Astrocyte (in vitro differentiated cells and primary cell): ENCODE data around the gene SBNO2. TPM values are rescaled to one million over a fixed set of nuclear protein-coding genes. Genes with fewer than 3 reads are reported as not detected.

Experiments used
- DNase-seq: peaks from one replicate; pipeline ENCODE4 v3.0.0-alpha.2; 2010; ENCODE audit warnings: low read depth
- FAIRE-seq: peaks from 2 replicates; lab custom pipeline; 2011; peaks lifted over from hg19 to GRCh38; lab: Jason Lieb, UNC
- H2AFZ ChIP-seq: 2 replicates; pipeline ENCODE4 v1.6.0; 2012; ENCODE audit warnings: low read depth, low read length, inconsistent platforms
- H3K27ac ChIP-seq: 2 replicates; pipeline ENCODE4 v1.5.1; 2011; ENCODE audit warnings: low read depth, low read length, inconsistent platforms
- H3K27me3 ChIP-seq: 2 replicates; pipeline ENCODE4 v1.6.0; 2011; ENCODE audit warnings: low read length, inconsistent platforms; ENCODE audit not compliant: insufficient read depth
- H3K36me3 ChIP-seq: 2 replicates; pipeline ENCODE4 v1.5.1; 2011; ENCODE audit warnings: low read length, inconsistent platforms; ENCODE audit not compliant: insufficient read depth
- H3K4me1 ChIP-seq: 2 replicates; pipeline ENCODE4 v1.5.1; 2011; ENCODE audit warnings: low read length, inconsistent platforms; ENCODE audit not compliant: insufficient read depth
- H3K4me2 ChIP-seq: 2 replicates; pipeline ENCODE4 v1.6.0; 2012; ENCODE audit warnings: low read length, inconsistent platforms
- H3K4me3 ChIP-seq: 2 replicates; pipeline ENCODE4 v1.5.1; 2011; ENCODE audit warnings: low read depth, mild to moderate bottlenecking, low read length, inconsistent platforms; ENCODE audit not compliant: insufficient read depth
- H3K79me2 ChIP-seq: 2 replicates; pipeline ENCODE4 v1.6.0; 2012; ENCODE audit warnings: mild to moderate bottlenecking, low read length, inconsistent platforms; ENCODE audit not compliant: insufficient read depth
- H3K9ac ChIP-seq: 2 replicates; pipeline ENCODE4 v1.6.0; 2012; ENCODE audit warnings: mild to moderate bottlenecking, low read length, inconsistent platforms
- H3K9me3 ChIP-seq: 2 replicates; pipeline ENCODE4 v1.5.1; 2012; ENCODE audit warnings: low read depth, mild to moderate bottlenecking, low read length, inconsistent platforms; ENCODE audit not compliant: insufficient read depth
- H4K20me1 ChIP-seq: 2 replicates; pipeline ENCODE4 v1.6.0; 2012; ENCODE audit warnings: low read length, inconsistent platforms; ENCODE audit not compliant: insufficient read depth
- H3K27ac Mint-ChIP-seq: one replicate; pipeline ENCODE4 v1.8.0; 2021; ENCODE audit warnings: mild to moderate bottlenecking, mixed read lengths; ENCODE audit not compliant: unreplicated experiment
- H3K27me3 Mint-ChIP-seq: one replicate; pipeline ENCODE4 v1.8.0; 2021; ENCODE audit warnings: low read depth, mixed read lengths; ENCODE audit not compliant: unreplicated experiment
- H3K36me3 Mint-ChIP-seq: one replicate; pipeline ENCODE4 v1.8.0; 2021; ENCODE audit warnings: low read depth, mixed read lengths; ENCODE audit not compliant: unreplicated experiment
- H3K4me1 Mint-ChIP-seq: one replicate; pipeline ENCODE4 v1.8.0; 2021; ENCODE audit warnings: low read depth, mixed read lengths; ENCODE audit not compliant: unreplicated experiment
- H3K4me3 Mint-ChIP-seq: one replicate; pipeline ENCODE4 v1.8.0; 2021; ENCODE audit warnings: mild to moderate bottlenecking, moderate library complexity, mixed read lengths; ENCODE audit not compliant: unreplicated experiment
- H3K9me3 Mint-ChIP-seq: one replicate; pipeline ENCODE4 v1.8.0; 2021; ENCODE audit warnings: mild to moderate bottlenecking, mixed read lengths; ENCODE audit not compliant: unreplicated experiment
- CTCF ChIP-seq: IDR thresholded peaks from 2 replicates; pipeline ENCODE4 v1.5.1; 2011; ENCODE audit warnings: low read depth, mild to moderate bottlenecking, inconsistent platforms, low read length, moderate library complexity; ENCODE audit not compliant: insufficient read depth
- EZH2 ChIP-seq: IDR thresholded peaks from 2 replicates; pipeline ENCODE4 v1.6.1; 2012; ENCODE audit warnings: mild to moderate bottlenecking, low read length, inconsistent platforms; ENCODE audit not compliant: insufficient read depth
- total RNA-seq: library from RNA; stranded (reverse); gene quantifications from 2 replicates; pipeline ENCODE4 v1.2.1, GENCODE V29; 2021

Gene SBNO2
- total RNA-seq, 1 donor from 2014 or later, result 39.3 TPM

DNA sequence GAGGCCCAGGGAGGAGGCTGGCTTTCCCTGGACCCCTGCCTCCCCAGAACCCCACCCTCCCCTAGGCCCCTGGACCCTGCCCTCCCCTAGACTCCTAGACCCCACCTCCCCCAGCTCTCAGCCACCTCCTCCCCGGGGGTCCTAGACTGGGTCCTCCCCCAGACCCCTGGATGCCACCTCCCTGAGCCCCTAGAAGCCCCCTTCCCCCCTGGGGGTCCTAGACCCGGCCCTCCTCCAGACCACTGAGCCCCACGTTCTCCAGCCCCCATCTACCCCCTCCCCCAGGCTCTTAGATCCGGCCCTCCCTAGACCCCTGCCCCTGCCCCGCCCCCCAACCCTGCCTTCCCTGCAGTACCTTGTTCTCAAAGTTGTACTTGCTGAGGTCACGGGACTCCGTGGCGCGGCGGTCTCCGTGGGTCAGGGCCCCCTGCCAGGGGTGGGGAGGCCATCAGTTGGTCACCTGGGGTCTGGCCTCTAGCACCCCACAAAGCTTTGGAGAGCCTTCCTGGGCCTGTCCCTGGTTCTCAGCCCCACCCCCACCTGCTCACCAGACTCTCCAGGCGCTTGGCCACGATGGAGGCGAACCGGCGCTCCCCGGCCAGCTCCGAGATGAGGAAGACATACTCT lies 62.3 kb downstream of the SBNO2 start:
- H3K36me3 ChIP-seq, result no peaks in the 10 kb centered on the region
- no peak overlapping the region for H3K27ac ChIP-seq
- no peak overlapping the region for H2AFZ ChIP-seq

DNA sequence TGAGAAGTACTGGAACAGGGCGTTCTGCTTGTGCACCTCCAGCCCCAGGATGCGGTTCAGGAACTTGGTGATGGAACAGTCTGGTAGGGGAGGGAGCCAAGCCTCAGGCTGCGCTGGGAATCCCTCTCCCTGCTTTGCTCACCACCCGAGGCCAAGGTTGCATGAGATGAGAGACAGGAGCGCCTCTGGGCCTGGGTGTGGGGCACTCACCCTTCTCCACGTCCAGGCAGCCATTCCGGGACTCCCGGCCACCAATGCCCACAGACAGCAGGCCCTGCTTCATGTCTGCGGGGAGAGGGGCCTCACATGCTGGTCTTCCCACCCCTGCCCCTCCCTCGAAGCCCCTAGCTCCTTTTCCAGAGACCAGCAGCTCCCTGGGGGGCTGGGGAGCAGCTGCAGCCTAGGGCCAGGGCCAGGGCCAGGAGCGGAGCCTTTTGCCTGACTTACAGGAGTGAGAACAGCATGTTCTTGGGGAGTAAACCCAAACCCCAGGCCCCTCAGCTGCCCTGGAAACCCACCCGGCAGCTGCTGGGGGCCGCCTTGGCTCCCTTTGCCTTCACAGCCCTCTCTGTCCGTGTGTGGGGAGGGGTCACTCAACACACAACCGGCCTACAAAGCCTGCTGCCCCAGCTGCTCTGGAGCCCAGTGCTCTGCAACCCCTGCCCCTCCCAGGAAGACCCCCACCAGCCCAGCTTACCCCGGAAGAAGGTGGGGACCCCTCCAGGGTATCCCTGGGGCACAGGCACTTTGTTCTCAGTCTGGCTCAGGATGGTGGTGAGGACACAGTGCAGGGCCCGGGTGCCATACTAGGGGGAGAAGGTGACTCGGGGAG lies 63.0 kb downstream of the SBNO2 start:
- Mint-ChIP-seq H3K4me3 (no peak overlapping the region), H3K4me1 (no peaks in the 10 kb centered on the region), H3K36me3 (no peaks in the 10 kb centered on the region), H3K9me3 (no peaks in the 10 kb centered on the region), H3K27ac (no peak overlapping the region), H3K27me3 (no peaks in the 10 kb centered on the region)
- FAIRE-seq (no peak), DNase-seq (no peak)
- Histone ChIP-seq H3K27ac (no peak overlapping the region), H3K4me3 (no peak overlapping the region), H3K4me2 (no peak overlapping the region), H3K79me2 (peaks cover 9% of the 10 kb centered on the region), H4K20me1 (peaks cover 35% of the 10 kb centered on the region), H3K9ac (no peak overlapping the region), H3K9me3 (no peaks in the 10 kb centered on the region), H3K36me3 (no peaks in the 10 kb centered on the region), H2AFZ (no peak overlapping the region), H3K4me1 (peaks cover 12% of the 10 kb centered on the region), H3K27me3 (no peaks in the 10 kb centered on the region)
- TF ChIP-seq EZH2, result no peak
- TF ChIP-seq CTCF, result no peak

More for the DNA sequence above, 62.3 kb downstream of the SBNO2 start:
- no peaks in the 10 kb centered on the region for H3K36me3 Mint-ChIP-seq
- no peaks in the 10 kb centered on the region for H3K27me3 Mint-ChIP-seq
- no peaks in the 10 kb centered on the region for H3K9me3 Mint-ChIP-seq
- Histone ChIP-seq H3K27me3 (no peaks in the 10 kb centered on the region), H3K4me2 (no peak overlapping the region), H3K4me3 (no peak overlapping the region), H3K4me1 (peaks cover 11% of the 10 kb centered on the region), H3K79me2 (peaks cover 2% of the 10 kb centered on the region), H3K9ac (no peak overlapping the region), H3K9me3 (no peaks in the 10 kb centered on the region), H4K20me1 (peaks cover 28% of the 10 kb centered on the region)
- TF ChIP-seq EZH2 (no peak), CTCF (no peak)
- FAIRE-seq (no peak), DNase-seq (no peak)
- H3K4me1 Mint-ChIP-seq, result no peaks in the 10 kb centered on the region
- no peak overlapping the region for H3K4me3 Mint-ChIP-seq
- H3K27ac Mint-ChIP-seq, result no peak overlapping the region
